ENCODE data around the gene RUFY2.
"Not testable (repeated sequence)": the region's sequence is repeated elsewhere in the genome, so short reads cannot be mapped to it uniquely, and the experiment has no call there.

The RUFY2 gene

DNA sequence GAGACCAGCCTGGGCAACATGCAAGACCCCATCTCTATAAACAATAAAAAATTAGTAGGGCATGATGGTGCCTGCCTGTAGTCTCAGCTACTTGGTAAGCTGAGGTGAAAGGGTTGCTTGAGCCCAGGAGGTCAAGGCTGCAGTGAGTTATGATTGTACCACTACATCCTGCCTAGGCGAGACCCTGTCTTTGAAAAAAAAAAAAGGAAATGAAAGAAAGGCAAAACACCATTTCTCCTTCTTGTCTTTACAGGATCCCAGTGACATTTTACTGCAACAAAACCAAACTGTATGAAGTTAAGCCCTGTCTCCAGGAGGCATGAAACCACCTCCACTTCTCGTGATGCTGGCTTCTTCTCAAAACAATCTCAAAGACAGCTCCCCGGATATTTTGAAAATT, 44.5 kb downstream of the RUFY2 start:
- no peak for FAIRE-seq

DNA sequence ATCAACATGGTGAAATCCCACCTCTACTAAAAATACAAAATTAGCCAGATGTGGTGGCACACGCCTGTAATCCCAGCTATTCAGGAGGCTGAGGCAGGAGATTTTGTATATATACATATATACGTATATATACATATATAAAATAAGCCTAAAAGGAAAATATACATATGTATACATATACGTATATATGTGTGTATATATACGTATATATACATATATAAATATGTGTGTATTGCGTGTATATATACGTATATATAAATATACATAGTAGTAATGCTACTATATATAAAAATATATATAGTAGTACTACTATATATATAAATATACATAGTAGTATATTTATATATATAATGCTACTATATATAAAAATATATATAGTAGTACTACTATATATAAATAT, 47.9 kb downstream of the RUFY2 start:
- FAIRE-seq, result peak; percentile 77

DNA sequence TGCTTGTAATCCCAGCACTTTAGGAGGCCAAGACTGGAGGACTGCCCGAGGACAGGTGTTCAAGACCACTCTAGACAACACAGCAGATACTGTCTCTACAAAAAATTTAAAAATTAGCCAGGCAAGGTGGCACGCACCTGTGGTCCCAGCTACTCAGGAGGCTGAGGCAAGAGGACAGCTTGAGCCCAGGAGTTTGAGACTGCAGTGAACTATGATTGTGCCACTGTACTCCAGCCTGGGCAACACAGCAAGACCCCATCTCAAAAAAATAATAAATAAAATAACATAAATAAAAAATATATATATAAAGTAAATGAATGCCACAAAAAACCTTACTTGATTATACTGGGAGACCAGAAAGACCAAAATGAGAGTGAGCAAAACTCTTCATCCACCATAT, 53.5 kb downstream of the RUFY2 start:
- no peak for FAIRE-seq

DNA sequence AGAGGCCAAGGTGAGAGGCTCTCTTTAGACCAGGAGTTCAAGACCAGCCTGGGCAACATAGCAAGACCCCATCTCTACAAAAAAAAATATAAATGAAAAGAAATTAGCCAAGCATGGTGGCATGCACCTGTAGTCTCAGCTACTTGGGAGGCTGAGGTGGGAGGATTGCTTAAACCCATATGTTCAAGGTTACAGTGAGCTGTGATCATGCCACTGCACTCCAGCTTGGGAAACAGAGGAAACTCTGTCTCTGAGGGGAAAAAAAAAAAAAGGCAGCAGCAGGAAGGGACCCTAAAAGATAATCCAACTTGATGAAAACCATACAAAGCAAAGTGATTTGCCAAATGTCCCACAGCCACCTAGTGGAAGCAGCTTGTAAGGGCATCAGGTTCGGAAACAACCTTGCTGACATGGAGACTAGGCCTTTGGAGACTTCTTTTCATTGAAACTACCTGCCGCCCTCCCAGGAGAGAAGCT, 58.8 kb downstream of the RUFY2 start:
- FAIRE-seq, result no peak

DNA sequence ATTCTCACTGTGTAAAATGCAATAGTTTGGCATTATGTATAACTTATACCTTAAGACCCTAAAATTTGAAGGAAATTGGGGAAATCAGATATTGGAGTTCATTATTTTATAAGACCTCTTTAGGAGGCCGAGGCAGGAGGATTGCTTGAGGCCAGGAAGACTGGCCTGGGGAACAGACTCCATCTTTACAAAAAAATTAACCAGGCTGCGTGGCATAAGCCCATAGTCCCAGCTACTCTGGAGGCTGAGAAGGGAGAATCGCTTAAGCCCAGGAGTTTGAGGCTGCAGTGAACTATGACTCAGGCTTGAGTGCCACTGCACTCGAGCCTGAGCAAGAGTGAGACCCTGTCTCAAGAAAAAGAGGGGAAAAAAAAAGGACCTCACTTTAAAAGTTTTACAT, 60.3 kb downstream of the RUFY2 start:
- no peak for FAIRE-seq

DNA sequence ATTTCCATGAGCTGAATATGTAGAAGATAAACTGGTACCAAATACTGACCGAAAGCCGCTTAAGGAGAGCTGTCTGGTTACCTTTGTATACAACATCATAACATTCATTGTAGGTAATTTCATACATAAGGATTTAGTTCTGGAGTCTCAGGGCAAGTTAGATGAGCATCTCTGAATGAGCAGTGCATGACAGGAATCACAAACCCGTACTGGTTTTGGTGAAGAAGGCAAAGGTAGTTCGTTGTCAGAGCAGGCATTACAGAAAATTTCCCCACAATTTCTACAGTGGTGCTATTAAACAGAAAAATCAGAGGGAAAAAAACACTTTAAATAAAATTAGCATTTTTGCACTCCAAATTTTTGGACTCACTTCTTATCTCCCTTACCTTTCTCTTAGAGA, 61.5 kb downstream of the RUFY2 start:
- FAIRE-seq, result no peak

DNA sequence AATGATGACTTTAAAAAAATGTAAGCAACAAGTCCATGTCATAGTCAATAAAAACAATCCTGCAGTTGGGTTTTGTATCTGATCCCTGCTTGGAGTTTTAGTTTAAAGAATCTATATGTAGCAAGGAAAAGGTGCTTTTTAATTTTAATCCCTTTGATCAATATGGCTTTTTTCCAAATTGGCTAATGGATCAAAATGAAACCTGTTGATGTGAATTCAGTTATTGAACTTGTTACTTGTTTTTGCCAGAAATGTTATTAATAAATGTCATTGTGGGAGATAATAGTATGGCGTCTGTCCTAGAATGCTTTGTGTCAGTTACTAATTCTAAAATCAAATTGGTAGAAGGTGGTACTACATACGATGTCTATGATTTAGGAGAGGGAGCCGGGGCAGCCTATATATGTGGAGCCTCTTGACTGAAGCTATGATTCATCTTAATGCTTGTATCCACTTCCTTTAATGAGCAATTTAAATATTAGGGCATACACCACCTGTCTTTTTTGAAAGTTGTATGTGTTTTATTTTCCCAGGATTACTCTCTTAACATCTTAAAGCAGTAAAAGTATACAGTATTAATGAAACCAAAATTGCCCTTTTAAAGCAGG, 64.1 kb downstream of the RUFY2 start:
- FAIRE-seq, result no peak

DNA sequence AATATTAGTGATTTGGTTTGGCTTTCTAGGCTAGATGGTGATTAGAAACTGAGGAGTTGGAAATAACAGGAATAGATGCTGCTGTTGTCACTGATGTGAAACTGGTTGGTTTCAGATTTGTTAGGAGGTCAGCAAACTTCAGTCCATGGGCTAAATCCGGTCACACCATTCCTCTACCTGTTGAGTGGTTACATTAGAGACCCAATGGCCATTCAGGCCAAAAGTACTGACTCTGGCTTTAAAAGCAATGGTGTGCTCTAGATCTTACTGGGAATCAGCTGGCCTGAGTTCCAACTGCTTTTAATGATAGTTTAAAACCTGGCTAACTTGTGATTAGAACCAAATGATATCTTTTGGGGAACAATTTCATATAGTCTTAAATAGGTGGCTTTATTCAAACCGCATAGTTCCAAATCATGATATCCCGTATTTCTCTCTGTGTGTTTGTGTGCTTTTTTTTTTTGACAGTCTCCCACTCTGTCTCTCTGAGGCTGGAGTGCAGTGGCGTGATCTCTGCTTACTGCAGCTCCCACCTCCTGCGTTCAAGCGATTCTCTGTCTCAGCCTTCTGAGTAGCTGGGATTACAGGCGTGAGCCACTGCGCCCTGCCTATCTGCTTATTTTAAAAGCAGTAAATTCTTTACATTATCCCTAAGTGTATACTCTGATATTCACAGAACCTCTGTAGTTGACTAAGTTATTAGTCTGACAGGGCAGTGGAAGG, 66.6 kb downstream of the RUFY2 start:
- FAIRE-seq, result no peak

DNA sequence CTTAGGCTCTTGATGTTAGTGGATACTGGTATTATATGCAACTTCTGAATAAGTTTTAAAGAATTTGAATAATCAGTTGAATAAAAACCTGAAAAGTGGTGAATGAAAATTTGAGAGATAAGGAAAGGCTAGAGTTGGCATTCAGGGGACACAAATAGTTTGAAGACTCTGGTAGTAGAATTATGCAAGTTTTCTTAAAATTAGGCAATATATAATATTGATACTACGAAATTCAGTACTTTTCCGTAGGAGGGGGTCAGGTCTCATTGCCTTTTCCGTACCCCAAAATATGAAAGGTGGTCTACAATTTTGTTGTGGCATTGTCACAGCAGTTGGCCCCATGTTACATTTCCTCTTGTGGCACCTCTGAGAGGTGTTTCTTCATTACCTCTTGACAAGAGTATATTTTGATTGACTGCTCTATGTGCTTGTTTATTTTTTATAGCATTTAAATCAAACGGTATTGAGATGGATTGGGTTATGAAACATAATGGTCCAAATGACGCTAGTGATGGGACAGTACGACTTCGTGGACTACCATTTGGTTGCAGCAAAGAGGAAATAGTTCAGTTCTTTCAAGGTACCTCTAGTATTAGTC, 70.2 kb downstream of the RUFY2 start:
- no peak for FAIRE-seq

DNA sequence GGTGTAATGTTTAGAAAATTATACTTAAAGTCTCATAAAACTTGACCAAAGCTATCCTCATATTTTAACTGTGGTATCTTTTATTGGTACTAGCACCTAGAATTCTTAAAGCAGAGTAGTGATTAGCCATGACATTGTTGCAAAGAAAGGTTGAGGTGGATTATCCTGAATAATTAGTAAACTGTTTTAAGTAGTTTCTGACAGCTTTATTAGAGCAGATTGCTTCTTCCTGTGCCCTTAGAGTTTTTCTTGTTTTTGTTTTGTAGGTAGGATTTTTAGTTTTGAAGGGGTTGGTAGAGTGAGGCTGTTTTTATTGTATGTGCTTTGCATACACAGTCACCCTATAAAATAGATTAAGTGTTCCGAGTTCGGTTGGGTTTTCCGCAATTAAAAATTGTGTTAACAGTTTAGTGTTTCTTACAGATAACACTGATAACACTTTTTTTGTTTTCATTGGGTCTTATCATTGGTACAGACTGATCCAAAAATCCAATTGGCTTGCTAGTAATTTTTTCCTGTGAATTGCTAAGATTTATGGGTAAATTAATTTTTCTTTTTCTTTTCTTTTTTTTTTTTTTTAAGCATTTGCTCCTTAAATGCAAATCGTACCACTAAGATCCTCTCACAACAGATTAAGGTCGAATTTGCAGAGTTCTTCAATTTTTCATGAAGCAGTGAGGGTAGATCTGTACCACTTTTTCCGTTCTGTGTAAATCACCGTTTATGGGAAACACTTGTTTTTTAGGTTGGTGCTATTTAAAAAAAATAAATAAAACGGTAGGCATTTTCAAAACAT, 72.2 kb downstream of the RUFY2 start:
- peak; percentile 55 for FAIRE-seq

DNA sequence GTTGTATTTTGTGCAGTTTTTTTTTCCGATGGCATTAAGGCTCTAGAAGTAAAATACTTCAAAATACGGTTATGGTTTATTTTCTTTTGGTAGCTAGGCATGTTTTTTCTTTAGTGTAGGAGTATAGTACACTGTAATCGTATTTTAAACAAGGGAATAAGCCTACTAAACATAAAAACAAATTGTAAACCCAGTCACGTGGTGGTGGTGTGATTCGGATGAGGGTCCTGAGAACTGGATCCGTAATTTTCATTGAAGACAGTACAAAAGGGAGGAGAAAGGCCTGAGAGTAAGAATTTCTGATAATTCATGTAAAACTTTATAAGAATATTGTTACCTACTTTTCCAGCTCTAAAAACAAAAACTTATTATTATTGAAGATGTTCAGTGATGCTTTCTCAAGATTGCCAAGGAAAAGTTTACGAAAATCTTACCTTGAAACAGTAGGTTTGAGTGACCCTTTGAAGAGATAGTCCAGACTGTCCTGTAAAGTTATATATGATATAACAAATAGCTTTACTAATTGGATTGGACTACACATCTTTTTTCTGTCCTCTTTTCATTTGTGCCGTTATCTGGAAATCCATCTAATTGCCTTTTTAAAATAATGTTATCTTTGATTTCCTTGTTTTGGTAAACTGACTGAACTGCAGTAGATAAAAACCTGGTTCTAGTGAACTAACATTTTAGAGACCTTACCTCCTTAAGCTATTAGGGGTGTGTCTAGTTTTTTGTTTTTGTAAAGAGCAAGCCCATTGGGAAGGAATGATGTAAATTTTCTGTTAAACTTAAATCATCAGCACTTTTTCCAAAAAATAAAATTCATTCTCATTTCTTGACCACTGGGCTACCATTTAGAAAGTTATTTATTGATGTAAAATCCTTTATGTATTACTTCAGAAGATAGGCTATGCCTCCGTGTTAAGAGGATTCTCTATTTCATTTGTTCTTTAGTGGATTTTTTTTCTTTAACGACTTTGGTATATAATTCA, 73.3 kb downstream of the RUFY2 start:
- FAIRE-seq, result no peak

DNA sequence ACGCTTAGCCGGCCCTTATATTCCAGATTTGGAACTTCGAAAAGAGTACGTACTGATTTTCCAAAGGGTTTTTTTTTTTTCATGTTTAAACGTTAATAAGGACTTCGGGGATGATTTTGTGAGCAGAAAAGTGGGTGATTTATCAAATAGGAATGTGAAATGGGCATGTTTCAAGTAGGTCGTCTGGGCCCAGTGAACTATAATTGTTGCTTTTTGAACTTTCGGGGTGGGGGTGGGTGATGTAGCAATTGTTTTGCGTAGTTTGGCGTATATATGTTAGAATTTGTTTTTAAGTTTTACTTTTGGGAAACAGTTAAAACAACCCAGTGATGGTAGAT, 74.0 kb downstream of the RUFY2 start:
- no peak for FAIRE-seq

DNA sequence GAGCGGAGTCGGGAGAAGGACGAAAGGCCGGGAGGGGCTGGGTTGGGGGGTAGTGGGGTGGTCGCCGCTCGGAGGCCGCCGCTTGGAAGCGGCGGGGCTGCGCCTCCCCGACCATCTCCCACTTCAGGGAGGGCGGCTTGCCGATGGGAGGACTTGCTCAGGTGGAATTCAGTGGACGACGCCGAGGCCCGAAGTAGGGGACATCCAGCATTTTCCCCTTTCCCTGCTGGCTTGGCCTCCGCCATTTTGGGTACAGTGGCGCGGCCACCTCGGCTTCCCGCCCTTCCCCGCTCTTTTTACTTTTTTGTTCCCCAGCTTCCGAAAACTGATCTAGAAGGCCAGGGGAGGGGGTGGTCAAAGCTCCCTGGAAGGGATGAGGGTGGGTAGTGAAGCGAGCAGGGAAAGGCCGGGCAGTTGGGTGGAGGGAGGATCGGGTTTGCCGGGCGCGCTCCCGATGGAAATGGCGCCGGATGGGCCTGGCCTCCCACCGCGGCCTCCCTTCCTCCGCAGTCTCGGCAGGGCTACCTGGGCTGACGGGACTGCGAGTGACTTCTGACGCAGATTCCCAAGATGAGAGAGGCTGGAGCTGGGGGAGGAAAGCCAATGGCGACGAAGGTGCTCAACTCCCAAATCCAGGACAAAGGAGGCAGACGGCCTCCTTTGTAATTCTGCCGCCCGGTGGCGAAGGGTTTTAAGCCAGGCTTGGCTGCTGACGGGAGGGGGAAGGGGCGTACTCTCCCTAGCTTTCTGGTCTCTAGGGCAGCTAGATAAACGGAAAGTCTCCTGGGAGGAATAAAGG, 74.6 kb downstream of the RUFY2 start, which contains the start of gene PBLD:
Gene PBLD, minus strand, starts transcription at position 670 of the 799 bp plus-strand sequence. CDS start 26,084 bp downstream, outside the sequence.
- no peak for FAIRE-seq

DNA sequence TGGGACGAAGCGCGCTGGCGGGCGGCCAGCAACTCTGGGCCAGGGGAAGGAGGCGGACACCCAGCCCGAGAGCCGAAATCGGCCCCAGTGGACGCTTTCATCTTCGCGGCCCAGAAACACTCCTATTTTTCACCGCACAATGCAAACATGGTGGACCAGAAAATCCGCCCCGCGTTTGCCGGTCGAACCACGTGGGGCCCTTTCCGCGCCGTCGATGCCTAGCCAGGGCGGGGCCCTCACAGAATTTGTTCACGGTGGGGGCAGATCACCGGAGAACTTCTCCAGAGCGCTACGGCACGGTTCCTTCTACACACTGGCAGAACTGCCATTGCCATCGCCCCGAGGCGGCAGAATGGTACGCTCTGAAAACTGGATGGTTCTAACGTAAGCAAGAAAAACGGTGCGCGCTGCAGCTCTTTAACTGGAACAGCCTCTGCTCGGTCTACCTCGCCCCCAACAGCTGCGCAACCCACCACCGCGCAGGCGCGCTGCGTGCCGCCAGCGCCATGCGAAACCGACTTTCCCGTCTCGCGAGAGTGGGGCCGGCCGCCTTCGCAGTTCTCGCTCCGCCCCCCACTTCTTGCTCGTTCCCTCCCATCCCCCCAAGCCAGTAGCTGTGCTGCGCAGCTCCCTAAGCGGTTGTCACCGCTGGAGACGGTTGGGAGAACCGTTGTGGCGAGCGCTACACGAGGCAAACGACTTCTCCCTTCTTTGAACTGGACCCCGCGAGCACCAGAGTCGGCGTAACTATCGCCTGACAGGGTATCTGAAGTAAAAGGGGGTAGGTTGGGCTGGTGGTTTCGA, 75.4 kb downstream of the RUFY2 start, which contains the start of gene HNRNPH3:
Gene HNRNPH3, plus strand, starts transcription at position 610 of the 804 bp plus-strand sequence. CDS start 5,158 bp downstream, outside the sequence.
- no peak for FAIRE-seq

DNA sequence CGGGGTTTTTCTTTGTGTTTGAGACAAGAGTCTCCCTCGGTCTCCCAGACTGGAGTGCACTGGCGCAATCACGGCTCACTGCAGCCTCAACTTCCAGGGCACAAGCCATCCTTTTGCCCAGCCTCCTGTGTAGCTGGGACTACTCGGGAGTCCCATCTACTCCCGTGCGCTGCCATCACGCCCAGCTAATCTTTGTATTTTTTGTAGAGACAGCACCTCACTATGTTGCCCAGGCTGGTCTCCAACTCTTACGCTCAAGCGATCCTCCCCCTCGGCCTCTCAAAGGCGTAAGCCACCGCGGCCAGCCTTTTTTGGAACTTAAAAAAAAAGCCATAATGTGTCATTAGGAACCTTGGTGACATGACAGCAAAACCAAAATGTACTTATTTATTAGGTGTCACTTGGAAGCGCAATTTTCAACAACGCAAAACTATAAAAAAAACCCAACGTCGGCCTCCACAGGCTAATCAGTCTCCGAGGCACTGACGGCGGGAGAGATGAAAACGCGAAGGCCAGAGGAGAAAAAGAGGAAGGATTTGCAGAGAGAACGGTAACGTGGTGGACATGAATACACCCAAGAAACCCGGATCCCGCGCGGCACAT, 76.1 kb downstream of the RUFY2 start:
- no peak for FAIRE-seq

DNA sequence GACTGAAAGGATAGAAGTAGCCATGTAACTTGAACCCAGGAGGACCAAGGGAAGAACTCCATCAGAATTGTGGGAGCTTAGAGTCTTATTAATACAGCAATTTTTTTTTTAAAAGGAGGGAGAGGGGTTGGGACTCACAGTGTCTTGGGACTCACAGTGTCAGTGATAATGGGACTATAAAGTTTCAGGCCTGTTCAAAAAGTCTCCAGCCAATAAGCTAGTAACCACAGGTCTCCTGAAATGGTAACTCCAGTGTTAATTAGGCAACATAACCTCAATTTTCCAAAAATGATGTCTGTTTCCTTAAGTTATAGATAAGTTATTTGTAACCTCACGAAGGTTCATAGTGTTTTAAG, 77.6 kb downstream of the RUFY2 start:
- no peak for FAIRE-seq

DNA sequence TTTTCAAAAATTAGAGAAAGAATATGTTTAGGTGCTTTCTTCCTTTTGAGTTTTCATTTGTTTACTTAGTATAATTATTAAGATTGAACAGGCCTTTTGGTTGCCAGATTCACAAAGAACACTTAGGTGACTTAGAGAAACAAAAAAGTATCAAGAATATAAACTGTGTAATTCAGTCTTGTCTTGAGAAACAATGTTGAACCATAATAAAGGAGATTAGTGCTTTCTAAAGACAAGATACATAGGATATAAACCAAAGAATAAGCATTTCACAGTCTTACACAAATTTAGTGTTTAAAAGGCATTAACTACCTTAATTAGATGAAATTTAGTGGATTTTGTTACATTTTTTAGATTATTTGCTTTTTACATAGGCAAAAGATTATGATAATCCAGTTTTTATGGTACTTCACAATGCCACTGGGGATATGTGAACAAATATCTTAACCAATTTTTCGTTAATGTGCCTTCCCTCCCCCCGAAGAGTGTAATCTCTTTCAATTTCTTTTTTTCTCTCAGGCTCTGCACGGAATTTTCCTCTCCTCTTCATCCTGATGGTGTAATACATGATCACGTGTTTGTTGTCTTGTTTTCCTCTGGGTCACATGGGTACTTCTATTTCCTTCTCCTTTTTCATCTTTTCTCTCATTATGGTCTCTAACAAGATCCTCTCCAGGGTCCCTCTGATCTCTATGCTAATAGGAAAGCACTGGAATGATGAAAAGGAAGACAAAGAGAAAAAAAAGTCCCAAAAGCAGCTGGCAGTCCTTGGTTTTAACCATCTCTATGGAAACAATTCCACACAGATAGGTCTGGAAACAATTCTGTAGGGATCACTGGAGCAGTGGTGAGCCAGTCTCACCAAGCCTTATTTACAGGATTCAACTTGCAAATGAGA, 78.9 kb downstream of the RUFY2 start:
- FAIRE-seq, result peak; percentile 26

DNA sequence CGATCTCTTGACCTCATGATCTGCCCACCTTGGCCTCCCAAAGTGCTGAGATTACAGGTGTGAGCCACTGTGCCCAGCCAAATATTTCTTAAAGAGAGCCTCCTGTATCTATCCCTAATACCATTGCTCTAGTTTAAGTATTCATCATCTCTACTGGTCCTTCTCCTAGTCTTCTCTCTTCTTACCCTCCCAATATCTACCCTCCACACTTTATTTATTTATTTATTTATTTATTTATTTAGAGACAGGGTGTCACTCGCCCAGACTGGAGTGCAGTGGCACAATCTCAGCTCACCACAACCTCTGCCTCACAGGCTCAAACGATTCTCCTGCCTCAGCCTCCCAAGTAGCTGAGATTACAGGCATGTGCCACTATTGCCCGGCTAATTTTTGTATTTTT, 82.7 kb downstream of the RUFY2 start:
- FAIRE-seq, result not testable (repeated sequence)
